ENCODE results near the gene FHOD3.

DNA sequence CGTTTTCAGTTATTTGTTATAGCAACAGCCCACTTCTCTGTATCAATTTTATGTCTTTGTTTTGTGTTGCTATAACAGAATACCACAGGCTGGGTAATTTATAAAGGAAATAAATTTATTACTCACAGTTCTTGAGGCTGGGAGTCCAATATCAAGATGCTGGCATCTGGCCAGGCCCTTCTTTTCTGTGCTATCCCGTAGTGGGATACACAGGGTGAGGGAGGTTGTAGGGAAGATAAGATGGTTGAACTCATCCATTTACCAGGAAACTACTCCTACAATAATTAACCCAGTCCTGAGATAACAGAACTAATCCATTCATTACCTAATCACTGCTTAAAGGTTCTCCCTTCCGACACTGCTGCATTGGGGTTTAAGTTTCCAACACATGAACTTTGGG, 310.6 kb downstream of the FHOD3 start:
- TF ChIP-seq, protein P1, sequence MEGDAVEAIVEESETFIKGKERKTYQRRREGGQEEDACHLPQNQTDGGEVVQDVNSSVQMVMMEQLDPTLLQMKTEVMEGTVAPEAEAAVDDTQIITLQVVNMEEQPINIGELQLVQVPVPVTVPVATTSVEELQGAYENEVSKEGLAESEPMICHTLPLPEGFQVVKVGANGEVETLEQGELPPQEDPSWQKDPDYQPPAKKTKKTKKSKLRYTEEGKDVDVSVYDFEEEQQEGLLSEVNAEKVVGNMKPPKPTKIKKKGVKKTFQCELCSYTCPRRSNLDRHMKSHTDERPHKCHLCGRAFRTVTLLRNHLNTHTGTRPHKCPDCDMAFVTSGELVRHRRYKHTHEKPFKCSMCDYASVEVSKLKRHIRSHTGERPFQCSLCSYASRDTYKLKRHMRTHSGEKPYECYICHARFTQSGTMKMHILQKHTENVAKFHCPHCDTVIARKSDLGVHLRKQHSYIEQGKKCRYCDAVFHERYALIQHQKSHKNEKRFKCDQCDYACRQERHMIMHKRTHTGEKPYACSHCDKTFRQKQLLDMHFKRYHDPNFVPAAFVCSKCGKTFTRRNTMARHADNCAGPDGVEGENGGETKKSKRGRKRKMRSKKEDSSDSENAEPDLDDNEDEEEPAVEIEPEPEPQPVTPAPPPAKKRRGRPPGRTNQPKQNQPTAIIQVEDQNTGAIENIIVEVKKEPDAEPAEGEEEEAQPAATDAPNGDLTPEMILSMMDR (IDR thresholded peaks at IDR 0.05; ENCODE audit: insufficient read depth, low read depth, low read length) = no peak
- no peak for TF ChIP-seq EZH2 (IDR thresholded peaks at IDR 0.05; ENCODE audit: insufficient read depth, low read length)
